PC-9 (cell line): ENCODE data around the gene BOC.

ENCODE experiments used
- CTCF ChIP-seq: fragments of 200-600 bp; sonication (generic); conservative IDR thresholded peaks from 2 replicates; pipeline ENCODE4 v1.6.1; 2017; ENCODE audit warnings: mixed run types, antibody characterized with exemption, mild to moderate bottlenecking, moderate library complexity
- EZH2 ChIP-seq: fragments of 200-600 bp; sonication (generic); IDR thresholded peaks from 2 replicates; pipeline ENCODE4 v1.8.0; 2017; ENCODE audit warnings: antibody characterized with exemption, low read depth

DNA sequence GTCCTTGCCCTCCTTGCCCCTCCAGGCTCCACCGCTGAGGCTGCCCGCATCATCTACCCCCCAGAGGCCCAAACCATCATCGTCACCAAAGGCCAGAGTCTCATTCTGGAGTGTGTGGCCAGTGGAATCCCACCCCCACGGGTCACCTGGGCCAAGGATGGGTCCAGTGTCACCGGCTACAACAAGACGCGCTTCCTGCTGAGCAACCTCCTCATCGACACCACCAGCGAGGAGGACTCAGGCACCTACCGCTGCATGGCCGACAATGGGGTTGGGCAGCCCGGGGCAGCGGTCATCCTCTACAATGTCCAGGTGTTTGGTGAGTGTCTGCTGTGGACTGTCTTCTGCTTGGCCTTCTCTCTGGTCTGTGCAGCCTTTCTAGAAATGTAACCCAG lies 61.0 kb downstream of the BOC start:
- TF ChIP-seq CTCF (no peak), EZH2 (no peak)
